Right lobe of liver (tissue), 6 donors: ENCODE measurements around the gene MMP24OS. TPM values are rescaled to one million over a fixed set of nuclear protein-coding genes. Genes with fewer than 3 reads are reported as not detected.

Experiments used
- ATAC-seq, 4 donors: fragments of 200-7000 bp; cut with Tn5 transposase; one replicate each; pipeline ENCODE4 v1.9.1; 2020; ENCODE audit warnings: mild to moderate bottlenecking in 4 of 4, moderate library complexity in 4 of 4
- DNase-seq, 3 donors: peaks; one replicate each; pipeline ENCODE4 v3.0.0-alpha.2; 2020
- H3K27ac ChIP-seq, 3 donors: fragments of 200-600 bp; one replicate each; pipeline ENCODE4 v1.8.0; 2022
- H3K27me3 ChIP-seq, 2 donors: fragments of 200-600 bp; one replicate each; pipeline ENCODE4 v1.8.0; 2022
- H3K36me3 ChIP-seq, 4 donors: fragments of 200-600 bp; sonication (generic) in 1 of 4; one replicate each; pipeline versions ENCODE4 v1.5.1 to v1.8.0; 2017 to 2022; ENCODE audit warnings: control low read depth in 1 of 4
- H3K4me1 ChIP-seq, 4 donors: fragments of 200-600 bp; sonication (generic) in 1 of 4; one replicate each; pipeline versions ENCODE4 v1.5.1 to v1.8.0; 2017 to 2022; ENCODE audit warnings: control low read depth in 1 of 4
- H3K4me3 ChIP-seq, 3 donors: fragments of 200-600 bp; one replicate each; pipeline ENCODE4 v1.8.0; 2022
- H3K9me3 ChIP-seq, 4 donors: fragments of 200-600 bp; sonication (generic) in 1 of 4; one replicate each; pipeline versions ENCODE4 v1.5.1 to v1.8.0; 2017 to 2022; ENCODE audit warnings: control low read depth in 1 of 4
- POLR2A ChIP-seq: fragments of 450-650 bp; IDR thresholded peaks from one replicate; pipeline ENCODE4 v1.6.1; 2017; ENCODE audit warnings: antibody characterized with exemption, mild to moderate bottlenecking
- WGBS: methylation state at CpG from one replicate; pipeline ENCODE4 v1.1.6; 2018; ENCODE audit warnings: low coverage, low lambda C conversion rate; ENCODE audit not compliant: insufficient coverage; ENCODE audit errors: missing lambda C conversion rate; 5-methylcytosine and 5-hydroxymethylcytosine counted together
- intact Hi-C, 2 donors: fragments of 100-400 bp; cut with DNase I; formaldehyde crosslinking; loops; one replicate each; pipeline versions ENCODE4 v1.11.2 to v1.14.1; 2022
- total RNA-seq, 6 experiments: library from RNA; depleted of rRNA in 2 of 6; stranded (reverse); fragments of >200 nt in 2 of 6; fragmentation: NEBNext Ultra II Directional in 3 of 6; extraction: Animal tissue kit (Norgen Biotek cat#: 25700) in 3 of 6; gene quantifications; one replicate each; pipeline versions ENCODE4 v1.1.0 to v1.2.4, GENCODE V29; 2016 to 2023
- TF ChIP-seq, protein P1 (sequence below), 4 donors: fragments of 200-600 bp in 3 of 4; fragments of 450-650 bp in 1 of 4; IDR thresholded peaks; one replicate each; pipeline versions ENCODE4 v1.5.1 to v1.8.0; 2016 to 2022; ENCODE audit warnings: antibody characterized with exemption in 4 of 4, mild to moderate bottlenecking in 2 of 4
- donor health status: DM: no; HTN: yes; CAD: no.
- donor health status: DM: no; HTN: no; CAD: no.
- donor health status: DM: no; HTN: no; CAD: no.
- donor health status: DM: no; HTN: yes; CAD: no.
- donor health status: DM: no; HTN: yes; CAD: no.

Gene MMP24OS
- total RNA-seq, 6 experiments from 2014 or later: 13.3 to 40.7 (median 23.5) TPM

DNA sequence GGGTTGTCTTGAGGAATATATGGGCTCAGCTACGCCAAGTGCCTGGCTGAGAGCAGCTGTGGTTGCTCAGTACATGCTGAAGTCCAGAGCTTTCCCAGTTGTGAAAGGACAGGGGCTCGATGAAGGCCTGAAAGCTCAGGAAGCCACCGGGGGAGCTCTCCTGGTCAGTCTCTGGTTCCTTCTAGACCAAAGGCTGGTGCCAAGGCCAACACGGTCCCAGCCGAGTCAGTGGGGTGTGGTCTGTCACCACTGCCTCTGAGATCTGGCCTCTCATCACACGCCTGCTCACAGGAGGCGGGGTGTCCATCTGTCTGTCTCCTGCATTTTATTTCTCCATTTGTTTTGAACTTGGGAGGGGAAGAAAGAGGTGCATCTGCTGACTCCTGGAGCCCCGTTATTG lies 19.2 kb upstream of the MMP24OS start:
- DNase-seq (no peak), ATAC-seq (peak in 1 of 4 donors; percentile 15)
- H3K27me3 ChIP-seq: no peaks in the 10 kb centered on the region
- H3K36me3 ChIP-seq: no peaks in the 10 kb centered on the region
- TF ChIP-seq POLR2A: no peak
- TF ChIP-seq, protein P1, sequence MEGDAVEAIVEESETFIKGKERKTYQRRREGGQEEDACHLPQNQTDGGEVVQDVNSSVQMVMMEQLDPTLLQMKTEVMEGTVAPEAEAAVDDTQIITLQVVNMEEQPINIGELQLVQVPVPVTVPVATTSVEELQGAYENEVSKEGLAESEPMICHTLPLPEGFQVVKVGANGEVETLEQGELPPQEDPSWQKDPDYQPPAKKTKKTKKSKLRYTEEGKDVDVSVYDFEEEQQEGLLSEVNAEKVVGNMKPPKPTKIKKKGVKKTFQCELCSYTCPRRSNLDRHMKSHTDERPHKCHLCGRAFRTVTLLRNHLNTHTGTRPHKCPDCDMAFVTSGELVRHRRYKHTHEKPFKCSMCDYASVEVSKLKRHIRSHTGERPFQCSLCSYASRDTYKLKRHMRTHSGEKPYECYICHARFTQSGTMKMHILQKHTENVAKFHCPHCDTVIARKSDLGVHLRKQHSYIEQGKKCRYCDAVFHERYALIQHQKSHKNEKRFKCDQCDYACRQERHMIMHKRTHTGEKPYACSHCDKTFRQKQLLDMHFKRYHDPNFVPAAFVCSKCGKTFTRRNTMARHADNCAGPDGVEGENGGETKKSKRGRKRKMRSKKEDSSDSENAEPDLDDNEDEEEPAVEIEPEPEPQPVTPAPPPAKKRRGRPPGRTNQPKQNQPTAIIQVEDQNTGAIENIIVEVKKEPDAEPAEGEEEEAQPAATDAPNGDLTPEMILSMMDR (IDR thresholded peaks at IDR 0.05): no peak
- no peak overlapping the region for H3K27ac ChIP-seq
- no peak overlapping the region for H3K4me3 ChIP-seq
- 43% methylated on average over 2 of the region's 8 CpGs for WGBS
- no peaks in the 10 kb centered on the region for H3K9me3 ChIP-seq
- H3K4me1 ChIP-seq: peaks cover 0 to 6% (median 0%) of the 10 kb centered on the region in 4 donors
- intact Hi-C loops: loop anchor here in 1 of 2 donors (5.0 kb wide), 1 partner anchor 145 kb away; no protein-coding TSS in a partner anchor

DNA sequence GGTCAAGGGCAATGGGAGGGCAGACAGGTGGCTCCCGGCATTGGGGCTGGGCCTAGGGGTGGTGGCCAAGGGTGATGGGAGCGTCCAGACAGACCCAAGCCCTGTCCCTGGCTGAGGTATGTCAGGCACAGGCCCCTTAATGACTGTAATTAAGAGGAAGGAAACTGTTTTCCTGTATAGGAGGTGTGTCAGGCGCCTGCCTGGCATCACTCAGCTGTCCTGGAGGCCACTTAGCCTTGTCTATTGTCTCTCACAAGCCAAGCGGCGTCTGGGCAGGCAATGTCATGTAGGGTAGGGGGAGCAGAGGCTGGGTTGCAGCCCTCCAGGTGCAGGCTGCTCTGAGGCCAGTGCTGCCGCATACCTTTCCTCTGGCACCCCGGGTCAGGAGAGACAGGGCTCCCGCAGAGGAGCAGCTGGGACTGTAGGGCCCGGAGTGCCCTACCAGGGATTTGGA lies 18.2 kb upstream of the MMP24OS start:
- Histone ChIP-seq H3K27ac (no peak overlapping the region), H3K9me3 (no peaks in the 10 kb centered on the region), H3K27me3 (no peaks in the 10 kb centered on the region), H3K36me3 (no peaks in the 10 kb centered on the region), H3K4me3 (no peak overlapping the region), H3K4me1 (peaks cover 0 to 6% (median 0%) of the 10 kb centered on the region in 4 donors)
- ATAC-seq: no peak
- WGBS: no CpG with 5 or more reads among the region's 9 CpGs
- no peak for TF ChIP-seq POLR2A
- intact Hi-C loops: loop anchor here in 1 of 2 donors (5.0 kb wide), 1 partner anchor 146 kb away; no protein-coding TSS in a partner anchor
- no peak for DNase-seq

DNA sequence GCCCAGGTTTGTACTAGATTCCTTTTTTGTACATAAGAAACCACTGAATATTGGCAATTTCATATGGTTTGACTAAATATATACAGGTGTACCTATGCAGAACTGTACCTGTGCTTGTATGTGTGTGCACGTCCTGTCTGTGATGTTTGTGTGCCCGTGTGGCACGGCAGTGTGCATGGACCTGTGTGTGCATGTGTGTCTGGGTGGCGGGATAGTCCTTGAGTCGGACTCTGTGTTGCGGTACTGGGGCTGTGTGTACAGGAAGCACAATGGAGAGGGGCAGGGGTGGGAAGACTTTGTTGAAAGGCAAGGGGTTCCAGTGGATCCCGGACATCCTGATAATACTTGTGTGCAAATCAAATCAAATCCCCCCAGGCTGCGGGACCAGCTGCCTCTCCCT lies 17.8 kb upstream of the MMP24OS start:
- no peaks in the 10 kb centered on the region for H3K36me3 ChIP-seq
- no peak for ATAC-seq

DNA sequence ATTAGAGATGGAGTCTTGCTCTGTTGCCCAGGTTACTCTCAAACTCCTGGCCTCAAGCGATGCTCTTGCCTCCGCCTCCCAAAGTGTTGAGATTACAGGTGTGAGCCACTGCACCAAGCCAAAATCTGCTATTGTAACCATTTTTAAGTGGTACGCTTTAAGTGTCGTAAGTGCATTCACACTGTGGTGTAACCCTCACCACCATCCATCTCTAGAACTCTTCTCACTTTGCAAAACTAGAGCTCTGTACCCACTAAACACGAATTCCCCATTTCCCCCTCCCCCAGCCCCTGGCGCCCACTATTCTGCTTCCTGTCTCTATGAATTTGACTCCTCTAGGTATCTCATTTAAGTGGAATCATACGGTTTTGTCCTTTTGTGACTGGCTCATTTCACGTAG lies 17.1 kb upstream of the MMP24OS start:
- H3K27me3 ChIP-seq: no peaks in the 10 kb centered on the region
- DNase-seq (no peak), ATAC-seq (no peak)
- no peaks in the 10 kb centered on the region for H3K36me3 ChIP-seq
- no peaks in the 10 kb centered on the region for H3K9me3 ChIP-seq
- no peak overlapping the region for H3K27ac ChIP-seq
- peaks cover 0 to 6% (median 0%) of the 10 kb centered on the region in 4 donors for H3K4me1 ChIP-seq
- no peak for TF ChIP-seq POLR2A
- TF ChIP-seq, protein P1 (IDR thresholded peaks at IDR 0.05): no peak
- 72% methylated on average over 5 of the region's 8 CpGs for WGBS
- no peak overlapping the region for H3K4me3 ChIP-seq
- intact Hi-C loops: loop anchor here in 1 of 2 donors (5.0 kb wide), 1 partner anchor 147 kb away; no protein-coding TSS in a partner anchor

More for the DNA sequence above, 17.8 kb upstream of the MMP24OS start:
- Histone ChIP-seq H3K9me3 (no peaks in the 10 kb centered on the region), H3K4me3 (no peak overlapping the region), H3K4me1 (peaks cover 0 to 6% (median 0%) of the 10 kb centered on the region in 4 donors), H3K27ac (no peak overlapping the region), H3K27me3 (no peaks in the 10 kb centered on the region)
- DNase-seq: no peak
- TF ChIP-seq POLR2A: no peak
- TF ChIP-seq, protein P1 (IDR thresholded peaks at IDR 0.05): no peak
- intact Hi-C loops: loop anchor here in 1 of 2 donors (5.0 kb wide), 1 partner anchor 147 kb away; no protein-coding TSS in a partner anchor
- WGBS: 71% methylated on average over 3 of the region's 8 CpGs

DNA sequence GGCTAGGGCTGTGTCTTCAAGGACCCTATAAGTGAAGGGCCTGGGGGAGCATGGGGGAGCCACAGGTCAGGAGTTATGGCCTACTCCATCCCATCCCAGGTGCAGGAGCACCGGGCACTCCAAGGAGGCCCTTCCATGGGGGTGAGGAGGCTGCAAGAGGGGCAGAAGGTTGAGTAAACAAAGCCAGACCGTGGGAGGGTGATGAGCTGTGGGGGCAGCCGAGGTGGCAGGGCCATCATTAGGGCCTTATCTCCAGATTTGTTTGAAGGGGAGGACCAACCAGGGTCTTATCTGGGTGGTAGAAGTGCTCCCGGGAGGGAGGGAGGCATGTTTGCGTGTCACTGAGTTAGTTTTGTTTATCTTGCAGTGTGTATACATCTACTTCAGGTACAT lies 16.4 kb upstream of the MMP24OS start:
- intact Hi-C loops: no loop called here
- ATAC-seq (no peak), DNase-seq (peak in 1 of 3 donors; percentile 26)
- H3K4me3 ChIP-seq: no peak overlapping the region
- H3K27me3 ChIP-seq: no peaks in the 10 kb centered on the region
- H3K27ac ChIP-seq: no peak overlapping the region
- no peaks in the 10 kb centered on the region for H3K9me3 ChIP-seq
- TF ChIP-seq POLR2A: no peak
- TF ChIP-seq, protein P1 (IDR thresholded peaks at IDR 0.05): no peak
- peaks cover 0 to 6% (median 0%) of the 10 kb centered on the region in 4 donors for H3K4me1 ChIP-seq
- no peaks in the 10 kb centered on the region for H3K36me3 ChIP-seq
- 39% methylated on average over 4 of the region's 5 CpGs for WGBS
